Brain microvascular endothelial cell (primary cell): ENCODE measurements around the gene MYPOP.

Experiments used
- DNase-seq: peaks from one replicate; pipeline ENCODE4 v3.0.0-alpha.2; 2020
- H3K27ac ChIP-seq: fragments of 250-450 bp; sonication (Bioruptor Pico); 2 replicates; pipeline ENCODE4 v1.5.1; 2020; ENCODE audit warnings: mild to moderate bottlenecking, moderate library complexity
- H3K27me3 ChIP-seq: fragments of 250-450 bp; sonication (Bioruptor Pico); replicated peaks from 2 replicates; pipeline ENCODE4 v1.5.1; 2020; ENCODE audit warnings: mild to moderate bottlenecking
- H3K36me3 ChIP-seq: fragments of 250-450 bp; sonication (Bioruptor Pico); replicated peaks from 2 replicates; pipeline ENCODE4 v1.5.1; 2020; ENCODE audit warnings: mild to moderate bottlenecking
- H3K4me3 ChIP-seq: 2 replicates; pipeline ENCODE4 v1.5.1; 2011; ENCODE audit warnings: low read depth, mild to moderate bottlenecking, control low read depth, low read length, moderate library complexity
- CTCF ChIP-seq: IDR thresholded peaks from 2 replicates; pipeline ENCODE4 v1.5.1; 2011; ENCODE audit warnings: low read depth, mild to moderate bottlenecking, moderate library complexity, low read length, control low read depth, inconsistent platforms; ENCODE audit errors: missing control alignments
- in situ Hi-C: cut with HindIII; loops from 2 replicates; pipeline ENCODE4 v1.10.0; 2017; ENCODE audit warnings: low sequenced_read_pairs, low pct_ligation_motif_present

MYPOP gene

GRCh38 chr19:45847663-45848062 is 54.8 kb downstream of the MYPOP start:
- Histone ChIP-seq H3K36me3 (peaks cover 89% of the 10 kb centered on the region), H3K4me3 (no peak overlapping the region), H3K27me3 (no peaks in the 10 kb centered on the region), H3K27ac (no peak overlapping the region)
- no peak for DNase-seq
- no peak for TF ChIP-seq CTCF
- in situ Hi-C loops: no loop called here

- TF ChIP-seq CTCF: no peak
- Histone ChIP-seq H3K27me3 (no peaks in the 10 kb centered on the region), H3K27ac (no peak overlapping the region), H3K4me3 (no peak overlapping the region), H3K36me3 (peaks cover 69% of the 10 kb centered on the region)
- no peak for DNase-seq
- in situ Hi-C loops: no loop called here
Observed at GRCh38 chr19:45842198-45842597, 60.2 kb downstream of the MYPOP start.
